HepG2 (cell line): ENCODE data around the gene CYP2A6. TPM values are rescaled to one million over a fixed set of nuclear protein-coding genes. Genes with fewer than 3 reads are reported as not detected.
"Not testable (repeated sequence)": the region's sequence is repeated elsewhere in the genome, so short reads cannot be mapped to it uniquely, and the experiment has no call there.

Experiments
- ATAC-seq: fragments of 200-7000 bp; cut with Tn5 transposase; 3 replicates; pipeline ENCODE4 v1.9.1; 2020; ENCODE audit warnings: mild to moderate bottlenecking, moderate library complexity
- BruUV-seq: library from RNA; stranded (reverse); fragments of 400-500 nt; replicated peaks from 2 replicates; lab custom pipeline; 2021; lab: Mats Ljungman, UMichigan
- CTCF ChIA-PET: fragments of 300-600 bp; formaldehyde crosslinking; extraction: SDS; loops from one replicate; lab custom pipeline; 2021; ENCODE audit warnings: low total read pairs, inconsistent platforms, low intra/inter-chr PET ratio; lab: Yijun Ruan, JAX
- POLR2A ChIA-PET: fragments of 350-600 bp; sonication (Branson Sonifier 250); formaldehyde crosslinking; loops from one replicate; lab custom pipeline; 2020; ENCODE audit warnings: antibody characterized with exemption, inconsistent platforms; lab: Yijun Ruan, JAX
- DNase-seq: peaks from one replicate; pipeline ENCODE4 v3.0.0-alpha.2; 2015; ENCODE audit warnings: low spot score
- FAIRE-seq: peaks from 3 replicates; lab custom pipeline; 2011; peaks lifted over from hg19 to GRCh38; lab: Jason Lieb, UNC
- H2AFZ ChIP-seq: one replicate; pipeline ENCODE4 v1.6.1; 2011; ENCODE audit warnings: low read length, inconsistent platforms
- H3K27ac ChIP-seq: fragments of 300-600 bp; 3 replicates; pipeline ENCODE4 v1.8.0; 2011; ENCODE audit warnings: mixed run types, mild to moderate bottlenecking, mixed read lengths, low read length, inconsistent platforms; ENCODE audit not compliant: insufficient read depth; ENCODE audit errors: extremely low read length
- H3K27me3 ChIP-seq, 2 experiments: fragments of 200-600 bp in 1 of 2; 2 replicates in 1 of 2; 3 replicates in 1 of 2; pipeline versions ENCODE4 v1.6.0 to v1.8.0; 2011; ENCODE audit warnings: low read length in 2 of 2, mild to moderate bottlenecking in 2 of 2, moderate library complexity in 2 of 2, inconsistent platforms in 1 of 2; ENCODE audit not compliant: insufficient read depth in 2 of 2, control insufficient read depth in 1 of 2
- H3K36me3 ChIP-seq, 2 experiments: fragments of 200-600 bp in 1 of 2; replicated peaks in 1 of 2; 2 replicates in 1 of 2; 3 replicates in 1 of 2; pipeline versions ENCODE4 v1.5.1 to v1.8.0; 2011; ENCODE audit warnings: low read length in 2 of 2, inconsistent platforms in 1 of 2; ENCODE audit not compliant: insufficient read depth in 2 of 2, control insufficient read depth in 1 of 2
- H3K4me1 ChIP-seq: 2 replicates; pipeline ENCODE4 v1.5.1; 2012; ENCODE audit warnings: low read length, inconsistent platforms; ENCODE audit not compliant: insufficient read depth
- H3K4me2 ChIP-seq: 2 replicates; pipeline ENCODE4 v1.6.0; 2011; ENCODE audit warnings: low read depth, low read length, inconsistent platforms
- H3K4me3 ChIP-seq, 3 experiments: fragments of 200-600 bp in 1 of 3; sonication (generic), shearing (Covaris generic) in 1 of 3; replicated peaks in 1 of 3; 2 replicates each; pipeline ENCODE4 v1.5.1; 2011 to 2016; ENCODE audit warnings: low read length in 3 of 3, inconsistent platforms in 2 of 3, low read depth in 2 of 3, mild to moderate bottlenecking in 2 of 3, control low read depth in 1 of 3, mixed read lengths in 1 of 3; ENCODE audit not compliant: insufficient read depth in 1 of 3
- H3K79me2 ChIP-seq: one replicate; pipeline ENCODE4 v1.6.1; 2011; ENCODE audit warnings: low read length, inconsistent platforms; ENCODE audit not compliant: insufficient read depth
- H3K9ac ChIP-seq: 2 replicates; pipeline ENCODE4 v1.6.0; 2011; ENCODE audit warnings: mild to moderate bottlenecking, low read depth, low read length, inconsistent platforms; ENCODE audit not compliant: insufficient read depth
- H3K9me3 ChIP-seq: 2 replicates; pipeline ENCODE4 v1.5.1; 2012; ENCODE audit warnings: mild to moderate bottlenecking, low read length
- H4K20me1 ChIP-seq: 2 replicates; pipeline ENCODE4 v1.6.0; 2011; ENCODE audit warnings: inconsistent platforms, mild to moderate bottlenecking, low read length, moderate library complexity; ENCODE audit not compliant: insufficient read depth
- WGBS: methylation state at CpG from one replicate; pipeline ENCODE4 v1.1.6; 2017; ENCODE audit warnings: low lambda C conversion rate; 5-methylcytosine and 5-hydroxymethylcytosine counted together
- in situ Hi-C: cut with HindIII; loops from 2 replicates; pipeline ENCODE4 v1.10.0; 2017; ENCODE audit warnings: low pct_unique_long_range_greater_than_20kb; ENCODE audit not compliant: extremely low pct_ligation_motif_present
- intact Hi-C: fragments of 100-400 bp; cut with micrococcal nuclease; formaldehyde crosslinking; loops from one replicate; pipeline ENCODE4 v1.10.0; 2022; ENCODE audit not compliant: unreplicated experiment
- polyA plus RNA-seq, 8 experiments: library from polyadenylated mRNA; depleted of rRNA in 3 of 8; stranded (reverse) in 7 of 8; unstranded in 1 of 8; fragments of >200 nt; fragmentation: Illumina TruSeq in 4 of 8; extraction: Trizol in 4 of 8; gene quantifications; 2 replicates each; pipeline versions ENCODE4 v1.2.1 to v1.2.3, GENCODE V29; 2011 to 2016; ENCODE audit warnings: low read depth in 4 of 8, missing spikeins in 1 of 8, mixed read lengths in 1 of 8; ENCODE audit not compliant: insufficient read depth in 1 of 8
- total RNA-seq, 5 experiments: library from RNA; depleted of rRNA; stranded (reverse); fragments of >200 nt; fragmentation: Illumina TruSeq; extraction: Trizol; gene quantifications; 2 replicates each; pipeline ENCODE4 v1.2.3, GENCODE V29; 2016; ENCODE audit warnings: low read depth in 1 of 5

The CYP2A6 gene
- total and polyA plus RNA-seq, 2 of the 13 experiments (the other 11 are each of a cell fraction or from before 2014, with no cell fraction given), result not detected

- WGBS, result 0% methylated on average over 2 of the region's 3 CpGs
- H3K79me2 ChIP-seq, H3K36me3 ChIP-seq, H2AFZ ChIP-seq, FAIRE-seq, in situ Hi-C loops, CTCF ChIA-PET, H3K9me3 ChIP-seq, BruUV-seq, H3K4me3 ChIP-seq, intact Hi-C loops, H3K4me1 ChIP-seq, POLR2A ChIA-PET, ATAC-seq, DNase-seq, H3K27me3 ChIP-seq, H3K4me2 ChIP-seq, H3K27ac ChIP-seq, H4K20me1 ChIP-seq, H3K9ac ChIP-seq: not testable (repeated sequence)
Measured at GRCh38 chr19:40852467-40853152, 2.4 kb upstream of the CYP2A6 start.

- DNase-seq, H3K9ac ChIP-seq, H3K79me2 ChIP-seq, in situ Hi-C loops, FAIRE-seq, intact Hi-C loops, H3K4me2 ChIP-seq, H3K9me3 ChIP-seq, BruUV-seq, H2AFZ ChIP-seq, H3K36me3 ChIP-seq, CTCF ChIA-PET, POLR2A ChIA-PET, H3K4me1 ChIP-seq, H4K20me1 ChIP-seq, H3K4me3 ChIP-seq, H3K27ac ChIP-seq, ATAC-seq: not testable (repeated sequence)
- H3K27me3 ChIP-seq, result peaks cover 0 to 17% of the 10 kb centered on the region in 2 experiments; a peak in 4 of 5 replicates
- WGBS, result 18% methylated on average over 7 of the region's 8 CpGs
Measured at GRCh38 chr19:40846722-40847121, 3.5 kb downstream of the CYP2A6 start.

GRCh38 chr19:40843653-40844052 is 6.6 kb downstream of the CYP2A6 start:
- H3K4me2 ChIP-seq, FAIRE-seq, DNase-seq, CTCF ChIA-PET, in situ Hi-C loops, intact Hi-C loops, ATAC-seq, H4K20me1 ChIP-seq, H3K9ac ChIP-seq, H2AFZ ChIP-seq, H3K4me3 ChIP-seq, H3K9me3 ChIP-seq, H3K36me3 ChIP-seq, H3K4me1 ChIP-seq, H3K79me2 ChIP-seq, POLR2A ChIA-PET, BruUV-seq, H3K27ac ChIP-seq: not testable (repeated sequence)
- 40% methylated on average over 18 of the region's 19 CpGs for WGBS
- peaks cover 0 to 12% of the 10 kb centered on the region in 2 experiments; a peak in 2 of 5 replicates for H3K27me3 ChIP-seq

- ATAC-seq, H3K27ac ChIP-seq, H4K20me1 ChIP-seq, H3K9ac ChIP-seq, H3K4me3 ChIP-seq, H3K36me3 ChIP-seq, FAIRE-seq, H3K4me2 ChIP-seq, H3K9me3 ChIP-seq, H3K4me1 ChIP-seq, H3K79me2 ChIP-seq, BruUV-seq, in situ Hi-C loops, POLR2A ChIA-PET, H2AFZ ChIP-seq, intact Hi-C loops, CTCF ChIA-PET, DNase-seq: not testable (repeated sequence)
- 62% methylated on average over 9 of the region's 12 CpGs for WGBS
- H3K27me3 ChIP-seq, result peaks cover 0 to 12% of the 10 kb centered on the region in 2 experiments; a peak in 2 of 5 replicates
Measured at GRCh38 chr19:40842997-40843652, 7.1 kb downstream of the CYP2A6 start.
